ENCODE measurements around the gene ERMAP. TPM values are rescaled to one million over a fixed set of nuclear protein-coding genes. Genes with fewer than 3 reads are reported as not detected.

Gene ERMAP
- total and polyA plus RNA-seq, 2 of the 8 experiments (the other 6 are each of a cell fraction or from before 2014, with no cell fraction given): 2.5 to 3.9 TPM

- TF ChIP-seq RNF2 (IDR thresholded peaks at IDR 0.05; ENCODE audit: borderline replicate concordance, low read depth, low read length, missing control alignments, poor library complexity, severe bottlenecking): no peak
- TF ChIP-seq EP300 (IDR thresholded peaks at IDR 0.05; ENCODE audit: borderline replicate concordance in 1 of 2, low read depth in 2 of 2, low read length in 2 of 2): no peak
- TF ChIP-seq NANOG (IDR thresholded peaks at IDR 0.05; ENCODE audit: insufficient read depth, low read depth, low read length, poor library complexity, severe bottlenecking): no peak
- no peak for TF ChIP-seq SRF (IDR thresholded peaks at IDR 0.05; ENCODE audit: low read depth, low read length)
- TF ChIP-seq MAX (IDR thresholded peaks at IDR 0.05): no peak
- no peak for TF ChIP-seq CHD7 (IDR thresholded peaks at IDR 0.05; ENCODE audit: insufficient replicate concordance, low read length)
- no peak for TF ChIP-seq JUND (IDR thresholded peaks at IDR 0.05; ENCODE audit: low read length)
- TF ChIP-seq YY1 (IDR thresholded peaks at IDR 0.05; ENCODE audit: low read depth, low read length): peak; percentile 92
- TF ChIP-seq BACH1 (IDR thresholded peaks at IDR 0.05; ENCODE audit: low read length): no peak
Measured at GRCh38 chr1:42816585-42817439, at the start of gene ERMAP, which contains the start of gene SVBP (continued).

All from H1 (cell line).